HepG2 (cell line): ENCODE data around the gene CTRL. TPM values are rescaled to one million over a fixed set of nuclear protein-coding genes. Genes with fewer than 3 reads are reported as not detected.

Experiments used
- ATAC-seq: fragments of 200-7000 bp; cut with Tn5 transposase; 3 replicates; pipeline ENCODE4 v1.9.1; 2020; ENCODE audit warnings: mild to moderate bottlenecking, moderate library complexity
- BruUV-seq: library from RNA; stranded (reverse); fragments of 400-500 nt; replicated peaks from 2 replicates; lab custom pipeline; 2021; lab: Mats Ljungman, UMichigan
- CTCF ChIA-PET: fragments of 300-600 bp; formaldehyde crosslinking; extraction: SDS; loops from one replicate; lab custom pipeline; 2021; ENCODE audit warnings: low total read pairs, inconsistent platforms, low intra/inter-chr PET ratio; lab: Yijun Ruan, JAX
- POLR2A ChIA-PET: fragments of 350-600 bp; sonication (Branson Sonifier 250); formaldehyde crosslinking; loops from one replicate; lab custom pipeline; 2020; ENCODE audit warnings: antibody characterized with exemption, inconsistent platforms; lab: Yijun Ruan, JAX
- DNase-seq: peaks from one replicate; pipeline ENCODE4 v3.0.0-alpha.2; 2015; ENCODE audit warnings: low spot score
- FAIRE-seq: peaks from 3 replicates; lab custom pipeline; 2011; peaks lifted over from hg19 to GRCh38; lab: Jason Lieb, UNC
- H2AFZ ChIP-seq: one replicate; pipeline ENCODE4 v1.6.1; 2011; ENCODE audit warnings: low read length, inconsistent platforms
- H3K27ac ChIP-seq: fragments of 300-600 bp; 3 replicates; pipeline ENCODE4 v1.8.0; 2011; ENCODE audit warnings: mixed run types, mild to moderate bottlenecking, mixed read lengths, low read length, inconsistent platforms; ENCODE audit not compliant: insufficient read depth; ENCODE audit errors: extremely low read length
- H3K27me3 ChIP-seq, 2 experiments: fragments of 200-600 bp in 1 of 2; 2 replicates in 1 of 2; 3 replicates in 1 of 2; pipeline versions ENCODE4 v1.6.0 to v1.8.0; 2011; ENCODE audit warnings: low read length in 2 of 2, mild to moderate bottlenecking in 2 of 2, moderate library complexity in 2 of 2, inconsistent platforms in 1 of 2; ENCODE audit not compliant: insufficient read depth in 2 of 2, control insufficient read depth in 1 of 2
- H3K36me3 ChIP-seq, 2 experiments: fragments of 200-600 bp in 1 of 2; replicated peaks in 1 of 2; 2 replicates in 1 of 2; 3 replicates in 1 of 2; pipeline versions ENCODE4 v1.5.1 to v1.8.0; 2011; ENCODE audit warnings: low read length in 2 of 2, inconsistent platforms in 1 of 2; ENCODE audit not compliant: insufficient read depth in 2 of 2, control insufficient read depth in 1 of 2
- H3K4me1 ChIP-seq: 2 replicates; pipeline ENCODE4 v1.5.1; 2012; ENCODE audit warnings: low read length, inconsistent platforms; ENCODE audit not compliant: insufficient read depth
- H3K4me2 ChIP-seq: 2 replicates; pipeline ENCODE4 v1.6.0; 2011; ENCODE audit warnings: low read depth, low read length, inconsistent platforms
- H3K4me3 ChIP-seq, 3 experiments: fragments of 200-600 bp in 1 of 3; sonication (generic), shearing (Covaris generic) in 1 of 3; replicated peaks in 1 of 3; 2 replicates each; pipeline ENCODE4 v1.5.1; 2011 to 2016; ENCODE audit warnings: low read length in 3 of 3, inconsistent platforms in 2 of 3, low read depth in 2 of 3, mild to moderate bottlenecking in 2 of 3, control low read depth in 1 of 3, mixed read lengths in 1 of 3; ENCODE audit not compliant: insufficient read depth in 1 of 3
- H3K79me2 ChIP-seq: one replicate; pipeline ENCODE4 v1.6.1; 2011; ENCODE audit warnings: low read length, inconsistent platforms; ENCODE audit not compliant: insufficient read depth
- H3K9ac ChIP-seq: 2 replicates; pipeline ENCODE4 v1.6.0; 2011; ENCODE audit warnings: mild to moderate bottlenecking, low read depth, low read length, inconsistent platforms; ENCODE audit not compliant: insufficient read depth
- H3K9me3 ChIP-seq: 2 replicates; pipeline ENCODE4 v1.5.1; 2012; ENCODE audit warnings: mild to moderate bottlenecking, low read length
- H4K20me1 ChIP-seq: 2 replicates; pipeline ENCODE4 v1.6.0; 2011; ENCODE audit warnings: inconsistent platforms, mild to moderate bottlenecking, low read length, moderate library complexity; ENCODE audit not compliant: insufficient read depth
- ATF7-NPFF ChIP-seq: sonication (generic); formaldehyde crosslinking; IDR thresholded peaks from 2 replicates; pipeline ENCODE4 v1.8.1; 2023; ENCODE audit warnings: mild to moderate bottlenecking, low read depth, missing genetic modification reagents, moderate library complexity
- ELF1 ChIP-seq: sonication (generic); formaldehyde crosslinking; IDR thresholded peaks from 2 replicates; pipeline ENCODE4 v1.4.0; 2020; ENCODE audit warnings: missing genetic modification reagents
- ELK4 ChIP-seq: sonication (generic); formaldehyde crosslinking; IDR thresholded peaks from 2 replicates; pipeline ENCODE4 v1.9.0; 2021; ENCODE audit warnings: missing genetic modification reagents, borderline replicate concordance
- ETV6 ChIP-seq: sonication (generic); formaldehyde crosslinking; conservative IDR thresholded peaks from 2 replicates; pipeline ENCODE4 v1.4.0; 2020; ENCODE audit warnings: missing genetic modification reagents
- FLYWCH1 ChIP-seq: sonication (generic); formaldehyde crosslinking; IDR thresholded peaks from 2 replicates; pipeline ENCODE4 v1.8.1; 2023; ENCODE audit warnings: mild to moderate bottlenecking, missing genetic modification reagents
- GPN1 ChIP-seq: sonication (generic); formaldehyde crosslinking; IDR thresholded peaks from 2 replicates; pipeline ENCODE4 v1.5.1; 2020; ENCODE audit warnings: missing genetic modification reagents, borderline replicate concordance
- SIN3A ChIP-seq: IDR thresholded peaks from 2 replicates; pipeline ENCODE4 v1.6.1; 2011; ENCODE audit warnings: low read depth, mild to moderate bottlenecking, control low read depth, low read length, borderline replicate concordance
- ZBTB38 ChIP-seq: sonication (generic); formaldehyde crosslinking; IDR thresholded peaks from 2 replicates; pipeline ENCODE4 v1.5.1; 2020; ENCODE audit warnings: mild to moderate bottlenecking, missing genetic modification reagents
- ZNF530 ChIP-seq: sonication (generic); formaldehyde crosslinking; IDR thresholded peaks from 2 replicates; pipeline ENCODE4 v1.5.0; 2020; ENCODE audit warnings: low read depth, mild to moderate bottlenecking, missing genetic modification reagents
- ZNF766 ChIP-seq: sonication (generic); formaldehyde crosslinking; IDR thresholded peaks from 2 replicates; pipeline ENCODE4 v1.5.0; 2020; ENCODE audit warnings: missing genetic modification reagents, borderline replicate concordance
- ZNF775 ChIP-seq: sonication (generic); formaldehyde crosslinking; IDR thresholded peaks from 2 replicates; pipeline ENCODE4 v1.4.0; 2020; ENCODE audit warnings: missing genetic modification reagents, mild to moderate bottlenecking, moderate library complexity, borderline replicate concordance
- ZNF816 ChIP-seq: sonication (generic); formaldehyde crosslinking; IDR thresholded peaks from 2 replicates; pipeline ENCODE4 v1.8.0; 2022; ENCODE audit warnings: missing genetic modification reagents, mild to moderate bottlenecking, borderline replicate concordance
- WGBS: methylation state at CpG from one replicate; pipeline ENCODE4 v1.1.6; 2017; ENCODE audit warnings: low lambda C conversion rate; 5-methylcytosine and 5-hydroxymethylcytosine counted together
- in situ Hi-C: cut with HindIII; loops from 2 replicates; pipeline ENCODE4 v1.10.0; 2017; ENCODE audit warnings: low pct_unique_long_range_greater_than_20kb; ENCODE audit not compliant: extremely low pct_ligation_motif_present
- intact Hi-C: fragments of 100-400 bp; cut with micrococcal nuclease; formaldehyde crosslinking; loops from one replicate; pipeline ENCODE4 v1.10.0; 2022; ENCODE audit not compliant: unreplicated experiment
- polyA plus RNA-seq, 8 experiments: library from polyadenylated mRNA; depleted of rRNA in 3 of 8; stranded (reverse) in 7 of 8; unstranded in 1 of 8; fragments of >200 nt; fragmentation: Illumina TruSeq in 4 of 8; extraction: Trizol in 4 of 8; gene quantifications; 2 replicates each; pipeline versions ENCODE4 v1.2.1 to v1.2.3, GENCODE V29; 2011 to 2016; ENCODE audit warnings: low read depth in 4 of 8, missing spikeins in 1 of 8, mixed read lengths in 1 of 8; ENCODE audit not compliant: insufficient read depth in 1 of 8
- total RNA-seq, 5 experiments: library from RNA; depleted of rRNA; stranded (reverse); fragments of >200 nt; fragmentation: Illumina TruSeq; extraction: Trizol; gene quantifications; 2 replicates each; pipeline ENCODE4 v1.2.3, GENCODE V29; 2016; ENCODE audit warnings: low read depth in 1 of 5
- TF ChIP-seq, protein P1 (sequence below): conservative IDR thresholded peaks from 2 replicates; pipeline ENCODE4 v1.6.1; 2018; ENCODE audit warnings: missing genetic modification reagents
- TF ChIP-seq, protein P2 (sequence below), 2 experiments: IDR thresholded peaks; 2 replicates each; pipeline ENCODE4 v1.6.1; 2011 to 2012; ENCODE audit warnings: low read length in 2 of 2, borderline replicate concordance in 1 of 2, low read depth in 1 of 2, mild to moderate bottlenecking in 1 of 2, moderate library complexity in 1 of 2
- TF ChIP-seq, protein P3 (sequence below): sonication (generic); formaldehyde crosslinking; IDR thresholded peaks from 2 replicates; pipeline ENCODE4 v1.5.0; 2020; ENCODE audit warnings: missing genetic modification reagents

The CTRL gene
- total and polyA plus RNA-seq, 2 of the 13 experiments (the other 11 are each of a cell fraction or from before 2014, with no cell fraction given), result 1.9 to 2.7 TPM

- 26% methylated on average over 7 of the region's 9 CpGs for WGBS
- POLR2A ChIA-PET, result interaction anchor here (1.0 kb wide), 1 partner anchor 10 kb away, joined by 3 read pairs; no protein-coding TSS in a partner anchor
- FAIRE-seq (no peak), DNase-seq (no peak), ATAC-seq (peak; percentile 66)
- intact Hi-C loops (no loop called here), in situ Hi-C loops (no loop called here)
- Histone ChIP-seq H3K4me1 (peaks cover 46% of the 10 kb centered on the region), H3K4me2 (no peak overlapping the region), H3K9ac (no peak overlapping the region), H3K79me2 (no peaks in the 10 kb centered on the region), H3K27me3 (peaks cover 5 to 40% of the 10 kb centered on the region in 2 experiments; a peak in 4 of 5 replicates), H3K27ac (no peak overlapping the region), H3K4me3 (no peak overlapping the region), H3K36me3 (no peaks in the 10 kb centered on the region), H2AFZ (no peak overlapping the region), H3K9me3 (no peaks in the 10 kb centered on the region), H4K20me1 (no peaks in the 10 kb centered on the region)
- CTCF ChIA-PET, result no interaction called here
- no TSS peak for BruUV-seq
- TF ChIP-seq ZBTB38 (CRISPR knock-in tag), result no peak
- TF ChIP-seq SIN3A, result no peak
- no peak for TF ChIP-seq GPN1 (CRISPR knock-in tag)
- no peak for TF ChIP-seq ZNF766 (CRISPR knock-in tag)
- no peak for TF ChIP-seq ZNF530 (CRISPR knock-in tag)
- no peak for TF ChIP-seq ZNF775 (CRISPR knock-in tag)
- TF ChIP-seq, protein P1, sequence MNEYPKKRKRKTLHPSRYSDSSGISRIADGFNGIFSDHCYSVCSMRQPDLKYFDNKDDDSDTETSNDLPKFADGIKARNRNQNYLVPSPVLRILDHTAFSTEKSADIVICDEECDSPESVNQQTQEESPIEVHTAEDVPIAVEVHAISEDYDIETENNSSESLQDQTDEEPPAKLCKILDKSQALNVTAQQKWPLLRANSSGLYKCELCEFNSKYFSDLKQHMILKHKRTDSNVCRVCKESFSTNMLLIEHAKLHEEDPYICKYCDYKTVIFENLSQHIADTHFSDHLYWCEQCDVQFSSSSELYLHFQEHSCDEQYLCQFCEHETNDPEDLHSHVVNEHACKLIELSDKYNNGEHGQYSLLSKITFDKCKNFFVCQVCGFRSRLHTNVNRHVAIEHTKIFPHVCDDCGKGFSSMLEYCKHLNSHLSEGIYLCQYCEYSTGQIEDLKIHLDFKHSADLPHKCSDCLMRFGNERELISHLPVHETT (CRISPR knock-in tag), result no peak
- no peak for TF ChIP-seq ATF7-NPFF (CRISPR knock-in tag)
- no peak for TF ChIP-seq FLYWCH1 (CRISPR knock-in tag)
- TF ChIP-seq, protein P2, sequence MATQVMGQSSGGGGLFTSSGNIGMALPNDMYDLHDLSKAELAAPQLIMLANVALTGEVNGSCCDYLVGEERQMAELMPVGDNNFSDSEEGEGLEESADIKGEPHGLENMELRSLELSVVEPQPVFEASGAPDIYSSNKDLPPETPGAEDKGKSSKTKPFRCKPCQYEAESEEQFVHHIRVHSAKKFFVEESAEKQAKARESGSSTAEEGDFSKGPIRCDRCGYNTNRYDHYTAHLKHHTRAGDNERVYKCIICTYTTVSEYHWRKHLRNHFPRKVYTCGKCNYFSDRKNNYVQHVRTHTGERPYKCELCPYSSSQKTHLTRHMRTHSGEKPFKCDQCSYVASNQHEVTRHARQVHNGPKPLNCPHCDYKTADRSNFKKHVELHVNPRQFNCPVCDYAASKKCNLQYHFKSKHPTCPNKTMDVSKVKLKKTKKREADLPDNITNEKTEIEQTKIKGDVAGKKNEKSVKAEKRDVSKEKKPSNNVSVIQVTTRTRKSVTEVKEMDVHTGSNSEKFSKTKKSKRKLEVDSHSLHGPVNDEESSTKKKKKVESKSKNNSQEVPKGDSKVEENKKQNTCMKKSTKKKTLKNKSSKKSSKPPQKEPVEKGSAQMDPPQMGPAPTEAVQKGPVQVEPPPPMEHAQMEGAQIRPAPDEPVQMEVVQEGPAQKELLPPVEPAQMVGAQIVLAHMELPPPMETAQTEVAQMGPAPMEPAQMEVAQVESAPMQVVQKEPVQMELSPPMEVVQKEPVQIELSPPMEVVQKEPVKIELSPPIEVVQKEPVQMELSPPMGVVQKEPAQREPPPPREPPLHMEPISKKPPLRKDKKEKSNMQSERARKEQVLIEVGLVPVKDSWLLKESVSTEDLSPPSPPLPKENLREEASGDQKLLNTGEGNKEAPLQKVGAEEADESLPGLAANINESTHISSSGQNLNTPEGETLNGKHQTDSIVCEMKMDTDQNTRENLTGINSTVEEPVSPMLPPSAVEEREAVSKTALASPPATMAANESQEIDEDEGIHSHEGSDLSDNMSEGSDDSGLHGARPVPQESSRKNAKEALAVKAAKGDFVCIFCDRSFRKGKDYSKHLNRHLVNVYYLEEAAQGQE (IDR thresholded peaks at IDR 0.05; ENCODE audit: borderline replicate concordance in 1 of 2, low read depth in 1 of 2, low read length in 2 of 2), result no peak
- TF ChIP-seq ZNF816 (CRISPR knock-in tag), result no peak
- no peak for TF ChIP-seq ELK4 (CRISPR knock-in tag)
- TF ChIP-seq, protein P3, sequence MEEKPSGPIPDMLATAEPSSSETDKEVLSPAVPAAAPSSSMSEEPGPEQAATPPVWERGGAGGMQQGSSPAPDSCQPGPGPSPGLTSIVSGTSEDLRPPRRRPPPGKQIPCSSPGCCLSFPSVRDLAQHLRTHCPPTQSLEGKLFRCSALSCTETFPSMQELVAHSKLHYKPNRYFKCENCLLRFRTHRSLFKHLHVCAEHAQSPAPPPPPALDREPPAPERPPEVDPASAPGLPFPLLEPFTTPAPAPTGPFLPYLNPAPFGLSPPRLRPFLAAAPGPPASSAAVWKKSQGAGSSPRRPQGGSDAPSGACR (CRISPR knock-in tag), result no peak
- no peak for TF ChIP-seq ETV6 (CRISPR knock-in tag)
- no peak for TF ChIP-seq ELF1 (CRISPR knock-in tag)
These were observed 46.0 kb upstream of the CTRL start for GRCh38 chr16:67977469-67978227.
